ENCODE data around the gene CCNI.
"Not testable (repeated sequence)": the region's sequence is repeated elsewhere in the genome, so short reads cannot be mapped to it uniquely, and the experiment has no call there.

The CCNI gene

GRCh38 chr4:77080806-77081205, 5.0 kb upstream of the CCNI start:
- DNase-seq = not testable (repeated sequence)

DNA sequence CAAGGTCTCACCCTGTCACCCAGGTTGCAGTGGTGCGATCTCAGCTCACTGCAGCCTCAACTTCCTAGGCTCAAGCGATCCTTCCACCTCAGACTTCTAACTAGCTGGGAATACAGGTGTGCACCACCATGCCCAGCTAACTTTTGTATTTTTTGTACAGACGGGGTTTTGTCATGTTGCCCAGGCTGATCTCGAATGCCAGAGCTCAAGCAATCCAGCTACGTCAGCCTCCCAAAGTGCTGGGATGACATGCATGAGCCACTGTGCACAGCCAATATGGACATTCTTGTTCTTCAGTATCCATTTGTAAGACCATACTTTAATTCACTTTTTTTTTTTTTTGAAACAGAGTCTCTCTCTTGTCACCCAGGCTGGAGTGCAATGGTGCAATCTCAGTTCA, 3.5 kb upstream of the CCNI start:
- DNase-seq = no peak

DNA sequence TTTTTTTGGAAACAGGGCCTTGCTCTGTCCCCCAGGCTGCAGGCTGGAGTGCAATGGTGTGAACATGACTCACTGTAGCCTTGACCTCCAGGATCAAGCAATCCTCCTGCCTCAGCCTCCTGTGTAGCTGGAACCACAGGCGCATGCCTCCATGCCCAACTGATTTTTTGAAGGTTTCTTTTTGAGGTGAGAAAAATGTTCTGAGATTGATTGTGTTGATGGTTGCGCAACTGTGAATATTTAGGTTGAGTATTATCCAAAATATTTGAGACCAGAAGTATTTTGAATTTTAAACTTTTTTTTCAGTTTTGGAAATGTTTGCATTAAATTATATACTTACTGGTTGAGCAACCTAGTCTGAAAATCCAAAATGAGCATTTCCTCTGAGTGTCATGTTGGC, 2.6 kb upstream of the CCNI start:
- no peak for DNase-seq

GRCh38 chr4:77076889-77077635, 1.3 kb upstream of the CCNI start:
- DNase-seq = no peak

DNA sequence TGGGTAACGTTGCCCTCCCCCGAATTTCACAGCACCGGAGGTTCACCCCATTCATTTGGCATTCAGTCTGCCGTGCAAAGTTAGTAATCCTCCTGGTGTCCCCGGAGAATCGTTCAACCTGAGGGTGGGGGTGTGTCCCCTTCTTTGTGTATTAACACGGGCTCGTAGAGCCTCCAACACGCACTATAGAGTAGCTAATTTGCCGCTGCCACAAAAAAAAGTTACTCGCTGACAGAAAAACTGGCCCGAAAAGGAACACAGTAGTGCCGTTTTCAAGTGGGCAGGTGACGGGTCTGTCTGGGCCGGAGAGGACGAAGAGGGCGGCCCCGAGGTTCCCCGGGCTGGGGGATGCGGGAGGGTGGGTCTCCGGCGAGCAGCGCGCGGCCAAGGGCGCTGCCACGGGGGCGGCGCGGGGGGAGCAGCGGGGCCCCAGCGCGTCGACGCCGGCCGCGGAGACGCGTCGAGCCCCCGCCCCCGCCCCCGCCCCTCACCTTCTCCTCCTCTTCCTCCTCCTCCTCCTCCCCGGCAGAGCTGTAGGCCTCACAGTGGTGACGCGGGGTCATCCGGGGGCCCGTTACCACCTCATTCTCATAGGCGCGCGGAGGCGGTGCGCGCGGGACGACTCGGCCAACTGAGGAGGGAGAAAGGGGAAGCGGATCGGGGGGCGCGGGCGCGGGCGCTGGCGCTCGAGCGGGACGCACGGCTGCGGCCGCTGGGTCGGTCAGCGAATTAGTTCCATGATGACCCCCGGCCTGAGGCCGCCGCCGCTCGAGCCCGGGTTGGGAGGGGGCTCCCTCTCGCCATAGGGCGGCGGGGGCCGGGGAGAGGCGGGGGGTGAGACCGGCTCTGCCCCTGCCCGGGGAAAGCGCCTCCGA, 571 bp downstream of the CCNI start:
- peak; percentile 29 for DNase-seq

DNA sequence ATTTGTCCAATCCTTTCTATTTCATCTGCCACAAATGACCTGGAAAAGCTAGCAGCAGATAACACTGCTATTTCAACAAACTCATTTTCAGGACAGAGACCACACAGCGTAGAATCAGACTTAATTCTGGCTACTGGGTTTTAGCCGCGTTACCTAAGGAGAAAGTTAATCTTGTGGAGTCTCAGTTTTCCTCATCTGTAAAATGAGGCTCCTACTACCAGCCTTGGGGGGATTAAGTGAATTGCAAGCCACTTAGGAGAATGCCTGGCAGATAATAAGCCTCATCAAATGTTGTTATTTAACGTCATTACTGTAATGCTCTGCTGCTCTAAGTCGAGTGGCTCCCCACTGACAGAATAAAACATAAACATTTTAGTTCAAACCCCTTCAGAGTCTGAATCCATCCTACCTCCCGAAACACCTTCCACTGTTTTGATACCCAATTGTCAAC, 1.4 kb downstream of the CCNI start:
- no peak for DNase-seq

GRCh38 chr4:77073981-77074380, 1.8 kb downstream of the CCNI start:
- no peak for DNase-seq

GRCh38 chr4:77073106-77073809, 2.5 kb downstream of the CCNI start:
- DNase-seq = no peak

DNA sequence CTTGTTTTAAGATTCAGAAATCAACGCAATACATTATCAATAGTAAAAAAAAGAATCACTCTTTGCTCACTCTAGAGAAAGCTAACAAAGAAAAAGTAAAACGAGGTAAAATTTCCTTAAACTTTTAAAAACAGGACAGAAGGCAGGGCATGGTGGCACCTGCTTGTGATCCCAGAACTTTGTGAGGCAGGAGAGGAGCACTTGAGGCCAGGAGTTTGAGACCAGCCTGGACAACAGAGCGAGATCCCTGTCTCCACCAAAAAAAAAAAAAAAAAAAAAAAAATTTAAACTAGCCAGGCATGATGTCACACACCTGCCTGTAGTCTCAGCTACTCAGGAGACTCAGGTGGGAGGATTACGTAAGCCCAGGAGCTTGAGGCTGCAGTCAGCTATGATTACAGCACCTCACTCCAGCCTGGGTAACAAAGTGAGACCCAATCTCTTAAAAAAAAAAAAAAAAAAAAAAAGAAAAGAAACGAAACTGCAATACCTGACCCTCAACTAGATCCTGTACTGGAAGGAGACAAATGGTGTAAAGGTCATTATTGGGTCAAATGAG, 3.5 kb downstream of the CCNI start:
- peak; percentile 64 for DNase-seq

- DNase-seq = not testable (repeated sequence)
These were observed 6.3 kb downstream of the CCNI start for GRCh38 chr4:77069514-77069913.

GRCh38 chr4:77065382-77065781, 10.4 kb downstream of the CCNI start:
- no peak for DNase-seq

- no peak for DNase-seq
These were observed 12.9 kb downstream of the CCNI start for GRCh38 chr4:77062856-77063255.

DNA sequence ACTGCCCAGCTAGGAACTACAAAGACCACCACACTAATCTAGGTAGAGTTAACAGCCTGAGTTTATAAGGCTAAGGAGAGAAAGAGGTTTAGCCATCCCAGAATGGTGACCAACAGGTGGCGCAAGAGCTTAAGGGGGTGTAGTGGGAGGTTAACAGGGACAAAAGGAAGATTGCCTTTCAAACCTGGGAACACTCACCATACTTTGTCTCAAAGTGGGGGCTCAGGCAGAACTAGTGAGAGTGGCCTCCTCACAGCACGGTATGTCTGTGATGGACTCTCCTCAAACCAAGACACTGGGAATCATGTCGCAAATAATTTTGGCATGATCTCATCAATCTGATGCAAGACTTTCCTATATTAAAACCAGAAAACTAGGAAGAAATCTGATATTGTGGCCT, 23.4 kb downstream of the CCNI start:
- no peak for DNase-seq

- no peak for DNase-seq
These were observed 24.8 kb downstream of the CCNI start for GRCh38 chr4:77050962-77051361.

GRCh38 chr4:77047037-77047436, 28.8 kb downstream of the CCNI start:
- DNase-seq = no peak

DNA sequence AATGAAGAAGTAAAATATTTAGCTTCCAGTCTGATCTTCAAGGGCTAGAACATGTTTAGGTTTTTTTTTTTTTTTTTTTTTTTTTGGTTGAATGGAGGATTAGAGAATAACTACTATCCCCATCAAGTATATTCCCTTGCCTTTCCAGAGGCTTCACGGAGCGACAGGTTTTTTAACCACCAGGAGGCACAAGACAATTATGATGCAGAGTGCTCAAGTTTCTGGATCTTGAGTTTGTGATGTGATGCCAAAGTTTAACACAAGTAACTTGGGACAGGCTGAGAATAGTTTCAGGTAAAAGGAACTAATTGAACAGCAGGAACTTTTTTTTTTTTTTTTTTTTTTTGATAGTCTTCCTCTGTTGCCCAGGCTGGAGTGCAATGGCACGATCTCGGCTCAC, 30.3 kb downstream of the CCNI start:
- no peak for DNase-seq

DNA sequence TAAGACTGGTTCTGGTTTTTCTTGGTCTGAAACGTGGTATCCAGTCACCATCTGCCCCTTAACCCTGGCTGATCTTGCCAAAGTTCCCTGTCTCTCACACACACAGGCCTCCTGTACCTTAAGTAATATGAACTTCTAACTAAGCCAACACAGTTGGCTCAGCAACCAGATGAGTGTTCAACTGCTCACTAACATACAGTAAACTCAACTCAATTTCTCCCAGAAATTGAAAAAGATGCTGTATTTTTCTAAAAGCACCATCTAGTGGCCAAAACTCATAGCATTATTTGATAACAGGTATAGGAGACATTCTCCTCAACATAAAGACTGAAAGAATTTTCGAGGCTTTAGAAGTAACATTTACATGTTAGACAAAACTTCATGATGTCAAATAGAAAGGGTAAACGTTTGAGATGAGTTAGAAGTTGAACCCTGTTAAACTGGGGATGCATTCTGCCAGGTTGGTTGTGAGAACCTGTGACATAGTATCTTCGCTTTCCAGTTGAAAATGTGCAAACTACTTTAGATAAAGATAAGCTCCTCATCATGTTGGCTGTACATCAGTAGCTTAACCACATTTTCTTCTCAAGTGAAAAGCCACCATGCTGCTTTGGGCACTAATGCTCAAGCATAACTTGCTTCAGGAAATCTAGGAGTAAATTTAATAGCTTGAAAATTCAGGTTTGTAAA, 31.2 kb downstream of the CCNI start:
- DNase-seq = peak; percentile 22

DNA sequence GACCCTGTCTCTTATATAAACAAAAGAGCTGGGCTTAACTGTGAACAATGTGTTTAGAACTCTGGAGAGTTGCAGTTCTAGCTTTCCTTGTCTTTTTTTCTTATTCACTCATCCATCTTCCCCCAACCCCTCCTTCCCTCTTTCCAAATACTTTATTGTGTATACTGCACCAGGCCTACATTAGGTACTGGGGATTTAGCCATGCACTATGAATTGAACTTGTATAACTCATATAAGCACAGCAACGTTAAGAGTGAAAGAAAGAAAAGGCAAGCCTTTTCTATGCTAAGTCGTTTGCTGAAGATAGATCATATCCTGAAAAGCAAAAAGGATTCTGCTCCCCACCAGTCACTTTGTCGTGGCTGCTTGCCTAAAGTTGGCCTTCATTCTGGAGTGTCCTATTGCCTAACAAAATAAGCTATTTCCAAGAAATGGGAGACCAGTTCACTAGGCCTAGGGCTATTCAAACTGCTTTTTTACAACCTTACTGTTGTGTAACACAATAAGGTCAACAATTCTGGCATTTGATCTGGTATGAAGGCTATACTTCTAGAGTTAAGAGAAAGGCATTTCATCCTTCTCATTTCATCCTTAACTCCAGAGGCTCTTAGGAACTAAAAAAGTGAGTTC, 32.2 kb downstream of the CCNI start:
- no peak for DNase-seq

DNA sequence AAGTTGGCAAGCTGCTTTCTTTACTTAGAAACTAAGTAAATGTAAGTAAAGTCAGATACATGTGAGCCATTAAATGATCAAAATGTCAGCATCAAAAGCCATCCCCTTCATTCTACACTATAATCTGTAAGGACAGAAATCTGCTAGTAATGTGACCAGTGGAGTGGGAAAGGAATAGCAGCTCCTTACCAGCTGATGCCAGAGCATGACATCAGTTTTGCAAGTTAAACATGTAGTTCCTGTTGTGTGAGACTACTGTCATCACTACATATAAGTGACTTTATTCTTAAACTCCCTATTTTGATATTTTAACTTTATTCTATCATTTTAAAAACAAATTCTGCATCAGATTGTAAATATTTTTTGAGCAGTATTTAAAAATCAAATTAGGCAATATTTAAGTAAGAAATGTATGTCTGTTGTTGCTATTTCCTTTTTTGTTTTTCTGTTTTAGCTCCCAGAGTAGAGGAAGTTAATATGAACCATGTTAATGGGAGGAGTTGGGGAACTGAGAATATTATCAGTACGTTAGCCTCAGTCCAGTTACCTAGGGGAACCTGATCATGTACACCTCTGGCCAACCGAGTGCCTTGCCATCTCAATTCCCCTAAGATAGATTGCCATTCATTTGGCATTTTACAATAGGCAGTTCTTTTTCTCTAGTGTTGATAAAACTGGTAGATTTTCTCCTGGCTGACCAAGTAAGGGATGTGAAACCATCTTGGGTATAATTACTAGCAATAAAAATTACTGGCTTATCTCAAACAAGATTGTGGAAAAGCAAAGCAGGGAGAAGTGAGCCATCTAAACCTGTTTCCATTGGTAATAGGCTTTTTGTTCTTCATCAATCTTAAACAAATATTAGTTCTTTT, 34.7 kb downstream of the CCNI start:
- no peak for DNase-seq

DNA sequence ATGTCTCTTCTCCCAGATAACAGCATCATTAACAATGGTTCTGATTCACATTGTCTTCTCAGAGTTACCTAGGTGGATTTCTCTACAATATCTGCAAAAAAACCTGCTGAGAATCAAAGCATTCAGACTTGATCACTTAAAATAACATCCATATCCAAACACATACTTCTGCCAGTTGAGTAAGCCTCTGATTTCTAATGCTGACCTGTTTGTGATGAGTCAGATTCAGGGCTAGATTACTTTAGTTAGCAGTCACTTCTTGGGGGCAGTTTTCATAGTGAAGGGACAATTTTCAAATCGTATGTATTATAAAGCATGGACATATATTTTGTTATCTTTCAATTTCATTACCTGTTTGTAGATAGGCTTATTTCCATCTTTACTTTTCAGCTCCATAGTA, 35.5 kb downstream of the CCNI start:
- no peak for DNase-seq

- no peak for DNase-seq
These were observed 36.0 kb downstream of the CCNI start for GRCh38 chr4:77039796-77040195.

Measured in NCI-H2029 (cell line).